ENCODE measurements around the gene UQCR10.

The UQCR10 gene

DNA sequence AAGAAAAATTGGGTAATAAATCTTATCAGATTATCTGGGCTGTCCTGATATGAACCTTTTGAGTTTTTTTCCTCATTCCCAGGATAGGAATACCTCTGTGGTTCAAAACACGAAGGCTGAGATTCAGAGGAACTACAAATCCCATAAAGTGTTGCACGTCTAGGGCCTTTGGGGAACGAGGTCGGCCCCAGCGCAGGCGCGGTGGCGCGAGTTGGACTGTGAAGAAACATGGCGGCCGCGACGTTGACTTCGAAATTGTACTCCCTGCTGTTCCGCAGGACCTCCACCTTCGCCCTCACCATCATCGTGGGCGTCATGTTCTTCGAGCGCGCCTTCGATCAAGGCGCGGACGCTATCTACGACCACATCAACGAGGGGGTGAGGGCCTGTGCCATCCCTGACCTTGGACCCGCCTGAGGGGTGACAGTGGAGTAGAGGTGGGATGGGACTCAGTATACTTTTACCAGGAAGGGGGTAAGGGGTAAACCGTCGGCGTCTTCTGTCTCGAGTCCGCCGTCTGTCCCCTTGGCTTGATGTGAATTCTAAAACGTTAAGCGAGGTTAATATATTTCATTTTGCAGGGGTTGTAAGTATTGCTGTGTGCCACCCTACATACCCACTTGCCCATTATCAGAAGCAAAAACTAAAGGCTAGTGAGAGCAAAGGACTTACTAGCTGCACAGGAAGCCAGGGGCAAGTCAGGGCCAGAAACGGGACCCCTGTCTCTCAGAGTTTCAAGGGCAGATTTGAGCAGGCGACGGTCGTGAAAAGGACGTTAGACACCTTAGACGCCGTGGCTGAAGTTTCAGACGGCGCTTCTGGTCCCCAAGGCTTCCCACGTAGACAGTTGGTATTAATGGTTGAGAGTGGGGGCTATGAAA lies at the start of gene UQCR10:
Gene UQCR10 (plus strand): TSS at position 199 of the 881 bp plus-strand sequence. CDS start 30 bp downstream, at position 229.
- TF ChIP-seq POLR2A (IDR thresholded peaks at IDR 0.05; ENCODE audit: low read length) (peak; percentile 83), GATA1 (IDR thresholded peaks at IDR 0.05; ENCODE audit: low read depth, low read length) (no peak)
- peak; percentile 94 to 96 for DNase-seq

DNA sequence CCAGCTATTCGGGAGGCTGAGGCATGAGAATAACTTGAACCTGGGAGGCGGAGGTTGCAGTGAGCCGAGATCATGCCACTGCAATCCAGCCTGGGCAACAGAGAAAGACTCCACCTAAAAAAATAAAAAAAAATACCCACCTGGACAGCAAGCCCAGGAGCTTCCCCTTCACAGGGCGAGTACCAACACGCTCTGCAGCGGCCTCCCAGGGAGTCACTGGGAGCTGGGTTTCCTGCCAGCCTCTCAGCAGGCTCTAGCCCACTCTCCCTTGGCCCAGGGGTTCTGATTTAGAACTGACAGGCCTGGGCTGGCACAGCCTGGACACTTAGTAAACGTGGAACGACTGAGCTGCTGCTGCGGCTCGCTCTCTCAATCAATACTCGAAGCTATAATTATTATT lies 49.4 kb upstream of the UQCR10 start:
- no peak for DNase-seq
- TF ChIP-seq POLR2A (IDR thresholded peaks at IDR 0.05; ENCODE audit: low read length): no peak
- no peak for TF ChIP-seq GATA1 (IDR thresholded peaks at IDR 0.05; ENCODE audit: low read depth, low read length)

DNA sequence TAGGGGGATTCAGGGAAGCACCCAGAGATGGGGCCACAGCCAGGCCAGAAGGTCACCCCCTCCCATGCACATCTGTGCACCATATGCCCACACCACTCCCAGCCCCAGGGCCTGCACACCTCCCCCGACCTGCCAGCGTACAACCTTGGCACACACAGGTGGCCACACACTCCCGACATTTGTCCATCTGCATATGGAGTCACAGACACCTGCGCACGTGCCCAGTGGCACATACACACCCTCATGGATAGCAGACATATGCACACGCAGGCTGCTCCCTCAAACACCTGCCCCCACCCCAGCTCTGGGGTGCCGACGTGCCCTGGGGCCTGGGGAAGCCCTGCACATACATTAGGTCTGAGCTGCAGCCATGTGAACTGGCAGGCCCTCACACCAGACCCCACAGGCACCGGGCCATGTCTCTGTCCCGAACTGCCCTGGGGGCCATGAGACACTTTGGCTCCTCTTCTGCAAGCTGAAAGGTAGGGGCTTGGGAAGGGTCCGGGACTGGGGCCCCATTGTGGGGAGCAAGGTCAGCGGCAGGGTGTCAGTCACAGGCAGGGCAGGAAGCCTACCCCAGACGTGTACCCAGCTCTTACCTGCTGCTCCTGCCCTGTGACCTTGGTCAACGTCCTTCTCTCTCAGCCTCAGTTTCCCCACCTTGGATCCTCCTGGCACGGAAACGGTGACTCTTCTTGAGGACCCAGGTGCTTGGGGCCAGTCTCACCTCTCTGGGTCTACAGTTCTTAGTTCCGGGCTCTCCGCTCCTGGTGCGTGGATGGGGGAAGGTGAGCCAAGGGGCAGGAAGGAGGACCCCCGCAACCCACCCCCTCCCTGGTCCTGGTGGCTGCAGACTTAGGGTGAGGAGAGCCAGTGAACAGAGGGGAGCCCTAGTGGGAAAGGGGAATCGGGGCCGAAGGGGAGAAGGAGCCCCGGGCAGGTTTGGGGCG lies 47.9 kb upstream of the UQCR10 start:
- no peak for DNase-seq
- no peak for TF ChIP-seq GATA1 (IDR thresholded peaks at IDR 0.05; ENCODE audit: low read depth, low read length)
- TF ChIP-seq POLR2A (IDR thresholded peaks at IDR 0.05; ENCODE audit: low read length): no peak

DNA sequence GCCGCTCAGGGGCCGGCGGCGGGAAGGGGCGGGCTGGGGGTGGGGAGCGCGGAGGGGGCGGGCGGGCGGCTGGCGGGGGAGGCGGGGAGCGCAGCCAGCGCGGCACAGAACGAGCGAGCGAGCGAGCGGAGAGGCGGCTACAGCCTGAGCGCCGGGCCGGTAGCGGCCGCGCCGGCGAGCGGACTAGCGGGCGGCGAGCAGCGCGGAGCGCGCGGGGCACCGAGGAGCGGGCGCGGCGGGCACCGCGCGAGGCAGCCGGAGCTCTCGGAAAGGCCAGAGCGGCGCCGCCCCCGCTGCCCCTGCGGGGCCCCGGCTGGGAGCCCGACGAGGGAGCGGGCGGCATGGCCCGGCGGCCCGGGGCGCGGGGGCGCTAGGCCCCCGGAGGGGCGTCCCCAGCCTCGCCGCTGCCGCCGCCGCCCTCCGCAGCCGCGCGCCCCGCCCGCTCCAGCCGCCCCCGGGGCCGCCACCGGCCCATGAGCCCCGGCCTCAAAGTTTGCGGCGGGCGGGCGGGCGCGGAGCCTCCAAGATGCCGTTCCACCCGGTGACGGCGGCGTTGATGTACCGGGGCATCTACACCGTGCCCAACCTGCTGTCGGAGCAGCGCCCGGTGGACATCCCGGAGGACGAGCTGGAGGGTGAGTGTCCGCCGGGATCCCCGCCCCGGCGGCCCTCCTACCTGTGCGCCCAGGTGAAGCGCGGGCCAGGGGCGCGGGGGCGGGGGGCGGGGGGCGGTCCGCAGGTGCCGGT lies 47.1 kb upstream of the UQCR10 start, which contains the start of gene CABP7:
Gene CABP7 (plus strand): TSS at position 105 of the 747 bp plus-strand sequence. CDS start 422 bp downstream, at position 527.
- no peak for DNase-seq
- TF ChIP-seq GATA1 (IDR thresholded peaks at IDR 0.05; ENCODE audit: low read depth, low read length): no peak
- TF ChIP-seq POLR2A (IDR thresholded peaks at IDR 0.05; ENCODE audit: low read length): no peak

DNA sequence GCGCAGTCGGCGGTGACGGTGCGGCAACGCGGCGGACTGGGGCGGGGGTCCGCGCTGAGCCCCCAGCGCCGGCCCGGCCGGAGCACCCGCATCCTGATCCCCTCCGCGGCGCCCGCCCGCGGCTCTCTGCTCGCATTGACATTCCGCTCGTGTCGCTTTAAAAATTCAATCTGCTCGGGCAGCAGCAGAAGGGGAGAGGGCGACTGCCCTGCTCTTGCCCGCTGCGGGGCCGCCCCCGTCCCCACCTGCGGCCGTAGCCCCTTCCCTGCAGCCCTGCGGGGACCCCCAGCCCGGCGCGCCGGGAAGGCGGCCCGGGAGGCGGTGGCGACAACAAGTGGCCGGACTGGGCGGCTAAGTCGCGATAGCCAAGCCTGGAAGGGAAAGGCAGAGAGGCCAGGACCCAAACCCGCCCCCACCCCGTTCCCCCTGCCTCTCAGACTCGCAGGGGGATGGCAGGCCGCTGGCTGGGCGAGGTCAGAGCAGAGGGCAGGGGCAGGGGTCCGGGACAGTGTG lies 46.3 kb upstream of the UQCR10 start:
- DNase-seq: no peak
- TF ChIP-seq POLR2A (IDR thresholded peaks at IDR 0.05; ENCODE audit: low read length): no peak
- no peak for TF ChIP-seq GATA1 (IDR thresholded peaks at IDR 0.05; ENCODE audit: low read depth, low read length)

DNA sequence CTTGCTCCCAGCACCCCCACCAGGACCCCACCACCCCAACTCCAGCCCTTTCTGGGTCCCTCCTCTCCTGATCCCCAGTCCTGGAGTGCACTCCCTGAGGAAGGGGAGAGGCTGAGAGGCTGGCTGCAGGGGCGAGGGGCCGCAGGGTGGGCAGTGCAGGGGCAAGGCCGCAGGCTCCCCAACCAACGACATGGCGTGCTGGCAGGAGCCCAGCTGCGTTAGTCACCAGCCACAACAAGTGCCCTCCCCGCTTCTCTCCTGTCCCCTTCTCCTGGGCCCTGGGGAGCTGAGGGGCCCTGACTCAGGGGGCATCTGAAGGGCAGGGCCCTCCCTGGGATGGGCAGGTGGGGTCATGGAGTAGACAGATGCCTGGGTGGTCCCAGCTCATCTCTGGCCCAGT lies 45.0 kb upstream of the UQCR10 start:
- no peak for DNase-seq
- no peak for TF ChIP-seq GATA1 (IDR thresholded peaks at IDR 0.05; ENCODE audit: low read depth, low read length)
- no peak for TF ChIP-seq POLR2A (IDR thresholded peaks at IDR 0.05; ENCODE audit: low read length)

DNA sequence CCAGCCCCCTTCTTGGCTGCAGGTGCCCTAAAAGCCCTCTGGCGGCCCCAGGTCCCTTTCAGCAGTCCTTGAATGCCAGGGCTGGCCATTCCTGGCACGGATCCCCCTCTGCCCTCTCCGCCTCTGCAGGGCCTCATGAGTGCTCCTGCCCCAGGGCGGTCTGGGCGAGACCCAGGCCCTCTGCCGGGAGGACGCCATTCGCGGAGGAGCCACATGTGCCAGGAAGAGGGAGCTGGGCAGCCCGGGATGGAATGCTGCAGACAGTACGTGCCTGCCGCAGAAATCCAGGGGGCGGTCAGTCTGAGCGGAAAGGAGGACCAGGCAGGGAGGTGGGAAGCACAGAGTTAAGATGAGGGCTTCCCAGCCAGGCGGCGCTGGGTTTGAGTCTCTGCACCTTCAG lies 44.6 kb upstream of the UQCR10 start:
- no peak for DNase-seq
- TF ChIP-seq GATA1 (IDR thresholded peaks at IDR 0.05; ENCODE audit: low read depth, low read length) (no peak), POLR2A (IDR thresholded peaks at IDR 0.05; ENCODE audit: low read length) (no peak)

DNA sequence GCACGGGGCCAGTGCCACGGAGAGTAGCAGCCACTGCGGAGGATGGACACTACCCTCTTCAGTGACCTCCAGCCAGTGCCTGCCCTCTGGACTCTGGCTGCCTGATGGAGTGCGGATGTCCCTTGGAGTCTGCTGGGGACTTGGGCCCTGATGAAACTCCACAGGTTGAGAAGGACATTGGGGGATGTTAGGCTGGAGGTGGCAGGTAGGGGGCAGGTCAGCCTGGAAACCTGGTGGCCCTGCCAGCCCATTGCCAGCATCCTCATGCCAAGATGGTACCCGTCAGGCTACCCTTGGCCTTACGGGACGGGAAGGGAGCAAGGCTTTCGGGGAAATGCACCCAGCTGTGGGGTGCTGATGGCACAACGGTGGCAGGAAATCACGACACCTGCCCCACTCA lies 43.4 kb upstream of the UQCR10 start:
- TF ChIP-seq GATA1 (IDR thresholded peaks at IDR 0.05; ENCODE audit: low read depth, low read length) (no peak), POLR2A (IDR thresholded peaks at IDR 0.05; ENCODE audit: low read length) (no peak)
- no peak for DNase-seq

DNA sequence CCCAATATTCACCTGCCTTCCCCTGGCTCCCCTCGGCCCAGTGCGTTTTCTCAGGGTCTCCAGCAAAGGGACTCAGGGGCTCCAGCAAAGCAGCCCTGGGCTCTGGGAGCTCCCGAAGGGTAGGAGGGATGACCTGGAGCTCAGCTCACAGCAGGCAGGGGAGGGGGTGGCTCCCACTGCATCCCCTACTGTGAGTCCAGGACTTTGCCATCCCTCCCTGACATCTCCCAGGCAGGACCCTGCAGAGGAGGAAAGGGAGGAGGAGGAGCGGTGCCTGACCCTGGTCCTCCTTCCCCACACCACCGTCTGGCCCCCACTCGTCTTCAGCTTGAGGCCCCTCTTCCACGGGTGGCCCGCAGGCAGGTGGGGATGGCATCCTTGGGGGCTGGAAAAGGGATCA lies 42.3 kb upstream of the UQCR10 start:
- no peak for DNase-seq
- TF ChIP-seq GATA1 (IDR thresholded peaks at IDR 0.05; ENCODE audit: low read depth, low read length) (no peak), POLR2A (IDR thresholded peaks at IDR 0.05; ENCODE audit: low read length) (no peak)

DNA sequence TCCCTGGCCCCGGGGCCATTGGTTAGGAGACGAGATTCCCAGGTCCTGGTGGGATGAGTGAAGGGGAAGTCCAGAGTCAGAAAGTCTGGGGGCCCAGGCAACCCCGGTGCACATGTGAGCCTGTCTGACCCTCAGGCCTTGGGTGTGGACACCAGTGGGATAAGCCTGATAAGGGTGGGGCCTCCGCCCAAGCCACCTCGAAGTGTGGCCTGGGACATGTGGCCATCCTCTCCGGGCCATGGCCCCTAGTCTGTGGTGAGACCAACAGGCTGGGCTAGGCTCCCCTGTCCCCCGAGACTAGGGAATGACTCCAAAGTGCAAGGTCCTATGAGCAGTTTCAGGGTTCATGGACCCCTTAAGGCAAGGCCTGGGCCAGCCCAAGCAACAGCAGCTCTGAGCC lies 41.1 kb upstream of the UQCR10 start:
- no peak for TF ChIP-seq GATA1 (IDR thresholded peaks at IDR 0.05; ENCODE audit: low read depth, low read length)
- no peak for TF ChIP-seq POLR2A (IDR thresholded peaks at IDR 0.05; ENCODE audit: low read length)
- peak; percentile 72 to 86 for DNase-seq

DNA sequence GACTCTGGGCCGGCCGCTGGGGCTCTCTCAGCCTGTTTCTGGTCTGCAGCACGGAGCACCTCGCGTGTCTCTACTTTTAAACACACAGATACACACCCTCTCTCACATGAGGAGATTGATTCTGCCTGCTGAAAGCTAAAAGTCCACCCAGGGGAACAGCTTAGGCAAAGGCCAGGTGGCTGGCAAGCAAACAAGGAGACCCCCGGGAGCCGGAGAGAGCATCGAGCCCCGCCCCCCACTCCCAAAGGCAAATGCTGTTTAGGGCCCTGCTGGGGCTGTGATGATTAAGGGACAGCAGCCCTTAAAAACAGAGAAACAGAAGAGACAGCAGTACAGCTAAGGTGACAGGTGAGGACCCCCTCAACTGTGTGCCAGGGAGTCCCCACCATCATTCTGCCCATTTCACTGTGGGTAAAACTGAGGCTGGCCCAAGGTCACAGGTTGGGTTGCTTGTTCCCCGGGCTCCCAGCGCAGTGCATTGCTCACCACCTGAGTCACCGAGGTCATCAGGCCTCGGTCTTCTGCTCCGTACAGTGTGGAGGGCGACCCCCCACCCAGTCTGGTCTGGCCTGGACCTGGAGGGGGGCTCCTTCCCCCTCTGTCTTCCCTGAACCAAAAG lies 40.5 kb upstream of the UQCR10 start:
- TF ChIP-seq POLR2A (IDR thresholded peaks at IDR 0.05; ENCODE audit: low read length) (no peak), GATA1 (IDR thresholded peaks at IDR 0.05; ENCODE audit: low read depth, low read length) (no peak)
- DNase-seq: peak in 1 of 2 experiments; percentile 51

DNA sequence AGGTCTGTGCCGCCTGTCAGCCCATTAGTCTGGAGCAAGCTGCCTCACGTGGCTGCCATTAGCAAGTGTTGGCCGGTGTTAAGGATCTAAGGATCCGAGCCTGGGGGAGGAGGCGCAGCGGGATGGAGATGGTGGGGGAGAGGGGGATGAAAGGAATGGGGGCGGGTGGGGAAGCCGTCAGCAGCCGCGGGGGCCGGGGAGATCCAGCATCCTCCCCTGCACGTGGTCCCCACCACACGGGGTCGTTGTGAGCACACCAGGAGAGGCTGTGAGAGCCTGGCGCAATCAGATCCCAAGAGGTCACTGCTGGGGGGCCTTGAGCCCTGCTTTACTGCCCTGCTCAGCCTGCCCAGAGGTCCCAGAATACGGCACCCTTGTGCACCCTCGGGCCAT lies 40.0 kb upstream of the UQCR10 start:
- peak; percentile 61 to 67 for DNase-seq
- TF ChIP-seq GATA1 (IDR thresholded peaks at IDR 0.05; ENCODE audit: low read depth, low read length) (no peak), POLR2A (IDR thresholded peaks at IDR 0.05; ENCODE audit: low read length) (no peak)

DNA sequence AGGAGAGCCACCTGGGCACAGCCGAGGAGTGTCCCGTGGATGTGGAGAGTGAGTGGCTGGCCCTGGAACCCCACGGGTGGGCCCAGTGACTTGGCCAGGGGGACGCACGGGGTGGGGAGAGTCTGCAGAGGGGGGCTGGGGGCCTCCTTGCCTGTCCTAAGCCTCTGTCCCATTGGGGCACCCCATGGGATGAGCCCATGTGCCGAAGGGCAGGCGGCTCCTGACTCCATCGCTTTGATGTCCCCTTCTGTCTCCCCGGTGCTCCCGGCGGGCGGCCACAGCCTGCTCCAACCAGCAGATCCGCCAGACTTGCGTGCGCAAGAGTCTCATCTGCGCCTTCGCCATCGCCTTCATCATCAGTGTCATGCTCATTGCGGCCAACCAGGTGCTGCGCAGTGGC lies 38.0 kb upstream of the UQCR10 start:
- TF ChIP-seq POLR2A (IDR thresholded peaks at IDR 0.05; ENCODE audit: low read length): no peak
- TF ChIP-seq GATA1 (IDR thresholded peaks at IDR 0.05; ENCODE audit: low read depth, low read length): no peak
- DNase-seq: no peak

Data from erythroblast (primary cell).